HuH-7 (cell line): ENCODE measurements around the gene ATL2.

Source experiments
- DNase-seq: peaks from one replicate; pipeline ENCODE4 v3.0.0; 2011; ENCODE audit warnings: low spot score

Gene ATL2

DNA sequence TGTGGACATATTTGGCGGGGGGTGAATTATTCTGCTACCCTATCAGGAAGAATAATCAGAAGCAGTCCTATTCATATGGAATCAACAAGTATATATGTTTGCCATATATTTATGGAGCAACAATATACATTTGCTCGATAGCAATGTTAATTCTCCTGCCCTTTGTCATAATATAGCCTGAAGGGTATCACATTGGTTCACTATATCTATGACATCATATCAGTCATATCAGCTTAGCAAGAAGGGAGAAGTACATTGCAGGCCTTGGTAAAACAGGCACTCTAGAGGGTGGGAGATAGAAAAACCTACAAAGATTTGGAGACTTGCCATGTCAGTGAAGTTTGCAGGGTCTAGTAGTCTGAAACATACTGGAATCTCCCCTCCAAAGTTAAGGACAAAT lies 128.4 kb downstream of the ATL2 start:
- no peak for DNase-seq

DNA sequence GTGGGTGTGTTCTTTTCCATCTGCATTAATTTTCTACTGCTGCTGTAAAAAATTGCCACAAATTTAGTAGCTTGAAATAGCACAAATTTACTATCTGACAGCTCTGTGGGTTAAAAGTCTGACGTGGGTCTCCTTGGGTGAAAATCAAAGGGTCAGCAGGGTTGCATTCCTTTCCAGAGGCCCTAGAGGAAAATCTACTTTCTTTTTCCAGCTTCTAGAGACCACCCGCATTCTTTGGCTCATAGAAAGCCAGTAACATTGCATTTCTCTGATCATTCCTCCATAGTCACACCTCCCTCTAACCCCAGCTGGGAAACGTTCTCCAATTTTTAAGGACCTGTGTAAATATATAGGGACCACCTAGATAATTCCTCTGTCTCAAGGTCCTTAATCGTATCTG lies 128.8 kb downstream of the ATL2 start:
- no peak for DNase-seq

DNA sequence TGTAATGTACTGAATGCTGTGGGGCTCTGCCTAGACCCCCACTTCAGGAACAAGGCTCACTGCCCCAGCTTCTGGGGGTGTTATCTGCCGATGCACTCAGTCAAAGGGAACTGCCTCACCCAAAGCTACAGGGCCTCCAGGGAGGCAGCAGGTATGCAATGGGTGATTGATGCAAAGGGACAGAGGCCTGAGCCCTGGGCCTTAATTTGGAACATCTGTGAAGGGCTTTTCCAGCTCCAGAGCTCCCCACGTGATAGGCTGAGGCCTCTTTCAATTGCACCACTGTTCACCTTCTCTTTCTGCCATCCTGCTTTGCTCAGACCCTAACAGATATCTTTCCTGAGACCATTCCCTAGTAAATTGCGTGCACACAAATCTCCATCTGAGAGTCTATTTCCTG lies 131.0 kb downstream of the ATL2 start:
- DNase-seq: no peak

DNA sequence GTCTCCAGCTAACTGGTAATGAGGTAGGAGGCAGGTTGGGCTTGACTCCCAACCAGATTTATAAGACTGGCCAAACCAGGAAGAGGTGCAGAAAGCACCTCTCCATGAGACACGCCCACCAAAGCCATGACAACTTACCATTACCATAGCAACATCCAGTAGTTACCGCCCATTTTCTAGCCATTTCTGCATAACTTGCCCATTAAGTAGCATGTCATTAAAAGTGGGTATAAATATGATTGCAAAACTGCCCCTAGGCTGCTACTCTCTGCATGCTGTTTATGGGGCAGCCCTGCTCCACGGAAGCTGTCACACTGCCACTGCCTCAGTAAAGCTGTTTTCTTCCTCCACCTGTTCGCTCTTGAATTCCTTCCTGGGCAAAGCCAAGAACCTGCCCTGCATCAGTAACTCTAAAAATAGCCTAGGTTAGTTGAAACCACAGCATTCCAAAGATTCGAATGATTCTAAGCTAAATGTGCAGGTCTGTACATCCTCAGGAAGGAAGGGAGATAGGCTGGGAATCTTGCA lies 131.9 kb downstream of the ATL2 start:
- DNase-seq: no peak

DNA sequence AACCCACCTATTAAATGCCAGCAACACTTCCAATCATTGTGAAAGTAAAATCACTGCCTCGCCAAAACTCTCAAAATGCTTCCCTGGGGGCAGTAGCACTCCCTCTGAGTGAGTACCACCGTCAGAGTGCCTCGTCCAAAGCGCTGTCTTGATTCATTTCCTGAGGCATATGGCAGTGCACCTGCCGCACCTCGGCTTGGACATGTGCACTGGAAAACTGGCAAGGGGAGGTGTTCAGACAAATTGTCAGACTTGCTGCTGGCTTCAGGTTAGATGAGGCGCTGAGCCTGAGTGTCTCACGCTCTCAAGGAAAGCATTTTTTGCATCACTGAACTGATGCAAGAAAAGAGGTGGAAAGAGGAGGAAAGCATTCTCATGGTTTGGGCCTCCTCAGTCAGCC lies 132.8 kb downstream of the ATL2 start:
- DNase-seq: no peak
